OCI-LY1 (cell line): ENCODE measurements around the gene MTAP.

Source experiments
- CTCF ChIP-seq: fragments of 200-600 bp; sonication (generic), shearing (Covaris generic); IDR thresholded peaks from 2 replicates; pipeline ENCODE4 v1.5.1; 2017; ENCODE audit warnings: mild to moderate bottlenecking, antibody characterized with exemption, low read length, moderate library complexity, mixed read lengths
- EZH2 ChIP-seq: fragments of 200-600 bp; sonication (generic), shearing (Covaris generic); IDR thresholded peaks from 2 replicates; pipeline ENCODE4 v1.8.0; 2017; ENCODE audit warnings: borderline replicate concordance, mixed run types, mild to moderate bottlenecking, antibody characterized with exemption, low read length, moderate library complexity, mixed read lengths

GRCh38 chr9:21904776-21905175, 102.3 kb downstream of the MTAP start:
- peak; percentile 33 for TF ChIP-seq CTCF
- no peak for TF ChIP-seq EZH2
